ENCODE measurements around the gene NTSR1.

The NTSR1 gene

GRCh38 chr20:62759981-62760431 lies 51.4 kb downstream of the NTSR1 start:
- no peak for FAIRE-seq

GRCh38 chr20:62760471-62760855 lies 51.8 kb downstream of the NTSR1 start:
- FAIRE-seq = no peak

GRCh38 chr20:62760856-62761758 lies 52.5 kb downstream of the NTSR1 start:
- no peak for FAIRE-seq

- no peak for FAIRE-seq
Measured at GRCh38 chr20:62761759-62762131, 53.1 kb downstream of the NTSR1 start.

- no peak for FAIRE-seq
Measured at GRCh38 chr20:62762376-62762775, 53.7 kb downstream of the NTSR1 start.

GRCh38 chr20:62762801-62763368 lies 54.2 kb downstream of the NTSR1 start:
- no peak for FAIRE-seq

- no peak for FAIRE-seq
Measured at GRCh38 chr20:62763404-62763803, 54.8 kb downstream of the NTSR1 start.

- no peak for FAIRE-seq
Measured at GRCh38 chr20:62764156-62764935, 55.7 kb downstream of the NTSR1 start.

- no peak for FAIRE-seq
Measured at GRCh38 chr20:62765021-62765420, 56.4 kb downstream of the NTSR1 start.

- FAIRE-seq = no peak
Measured at GRCh38 chr20:62765432-62766070, 56.9 kb downstream of the NTSR1 start.

- no peak for FAIRE-seq
Measured at GRCh38 chr20:62766071-62766450, 57.4 kb downstream of the NTSR1 start.

GRCh38 chr20:62766716-62767115 lies 58.1 kb downstream of the NTSR1 start:
- no peak for FAIRE-seq

GRCh38 chr20:62768234-62768546 lies 59.6 kb downstream of the NTSR1 start:
- FAIRE-seq = no peak

- FAIRE-seq = no peak
Measured at GRCh38 chr20:62768551-62769287, 60.1 kb downstream of the NTSR1 start.

- no peak for FAIRE-seq
Measured at GRCh38 chr20:62769346-62770071, 60.9 kb downstream of the NTSR1 start.

- no peak for FAIRE-seq
Measured at GRCh38 chr20:62770111-62770910, 61.7 kb downstream of the NTSR1 start.

- FAIRE-seq = no peak
Measured at GRCh38 chr20:62770916-62771315, 62.3 kb downstream of the NTSR1 start.

GRCh38 chr20:62771396-62772102 lies 62.9 kb downstream of the NTSR1 start:
- FAIRE-seq = no peak

- FAIRE-seq = no peak
Measured at GRCh38 chr20:62772103-62772611, 63.5 kb downstream of the NTSR1 start.

GRCh38 chr20:62772619-62772989 lies 64.0 kb downstream of the NTSR1 start:
- no peak for FAIRE-seq
